WERI-Rb-1 (cell line): ENCODE data around the gene ISCU.
A peak's percentile ranks its signal among the peaks of the same experiment; 100 is the strongest.
"Not testable (repeated sequence)": the region's sequence is repeated elsewhere in the genome, so short reads cannot be mapped to it uniquely, and the experiment has no call there.

Experiments
- DNase-seq: peaks from one replicate; pipeline ENCODE4 v3.0.0-alpha.2; 2020
- H3K27ac ChIP-seq: fragments of 250-450 bp; sonication (Bioruptor Pico); 2 replicates; pipeline ENCODE4 v1.5.1; 2020; ENCODE audit warnings: mild to moderate bottlenecking, moderate library complexity
- H3K27me3 ChIP-seq: fragments of 250-450 bp; sonication (Bioruptor Pico); 2 replicates; pipeline ENCODE4 v1.5.1; 2021; ENCODE audit warnings: mild to moderate bottlenecking, low read depth, moderate library complexity; ENCODE audit not compliant: insufficient read depth, severe bottlenecking
- H3K36me3 ChIP-seq: fragments of 250-450 bp; sonication (Bioruptor Pico); 2 replicates; pipeline ENCODE4 v1.5.1; 2020; ENCODE audit warnings: mild to moderate bottlenecking, moderate library complexity
- H3K4me3 ChIP-seq: 2 replicates; pipeline ENCODE4 v1.5.1; 2011; ENCODE audit warnings: low read depth, mild to moderate bottlenecking, control low read depth, low read length
- H3K9me3 ChIP-seq: fragments of 250-450 bp; sonication (Bioruptor Pico); 2 replicates; pipeline ENCODE4 v1.5.1; 2021; ENCODE audit warnings: mild to moderate bottlenecking, moderate library complexity; ENCODE audit not compliant: severe bottlenecking
- TF ChIP-seq, protein P1 (sequence below): IDR thresholded peaks from 2 replicates; pipeline ENCODE4 v1.5.1; 2011; ENCODE audit warnings: low read depth, mild to moderate bottlenecking, control low read depth, inconsistent platforms, low read length

ISCU gene

GRCh38 chr12:108570743-108571608 lies 8.6 kb downstream of the ISCU start:
- Histone ChIP-seq H3K27ac (no peak overlapping the region), H3K36me3 (peaks cover 24% of the 10 kb centered on the region), H3K9me3 (no peaks in the 10 kb centered on the region), H3K27me3 (no peaks in the 10 kb centered on the region), H3K4me3 (no peak overlapping the region)
- DNase-seq = no peak
- TF ChIP-seq, protein P1, sequence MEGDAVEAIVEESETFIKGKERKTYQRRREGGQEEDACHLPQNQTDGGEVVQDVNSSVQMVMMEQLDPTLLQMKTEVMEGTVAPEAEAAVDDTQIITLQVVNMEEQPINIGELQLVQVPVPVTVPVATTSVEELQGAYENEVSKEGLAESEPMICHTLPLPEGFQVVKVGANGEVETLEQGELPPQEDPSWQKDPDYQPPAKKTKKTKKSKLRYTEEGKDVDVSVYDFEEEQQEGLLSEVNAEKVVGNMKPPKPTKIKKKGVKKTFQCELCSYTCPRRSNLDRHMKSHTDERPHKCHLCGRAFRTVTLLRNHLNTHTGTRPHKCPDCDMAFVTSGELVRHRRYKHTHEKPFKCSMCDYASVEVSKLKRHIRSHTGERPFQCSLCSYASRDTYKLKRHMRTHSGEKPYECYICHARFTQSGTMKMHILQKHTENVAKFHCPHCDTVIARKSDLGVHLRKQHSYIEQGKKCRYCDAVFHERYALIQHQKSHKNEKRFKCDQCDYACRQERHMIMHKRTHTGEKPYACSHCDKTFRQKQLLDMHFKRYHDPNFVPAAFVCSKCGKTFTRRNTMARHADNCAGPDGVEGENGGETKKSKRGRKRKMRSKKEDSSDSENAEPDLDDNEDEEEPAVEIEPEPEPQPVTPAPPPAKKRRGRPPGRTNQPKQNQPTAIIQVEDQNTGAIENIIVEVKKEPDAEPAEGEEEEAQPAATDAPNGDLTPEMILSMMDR = 0 out of 2 replicates have a peak, but pooled peaks have one; percentile 27

- no peaks in the 10 kb centered on the region for H3K9me3 ChIP-seq
- TF ChIP-seq, protein P1 = no peak
- no peak for DNase-seq
- no peak overlapping the region for H3K4me3 ChIP-seq
- H3K27me3 ChIP-seq = no peaks in the 10 kb centered on the region
- no peak overlapping the region for H3K27ac ChIP-seq
- peaks cover 17% of the 10 kb centered on the region for H3K36me3 ChIP-seq
Observed at GRCh38 chr12:108571609-108572165, 9.3 kb downstream of the ISCU start.

GRCh38 chr12:108572166-108572790 lies 9.9 kb downstream of the ISCU start:
- H3K9me3 ChIP-seq = no peaks in the 10 kb centered on the region
- DNase-seq = no peak
- H3K36me3 ChIP-seq = peaks cover 11% of the 10 kb centered on the region
- H3K27ac ChIP-seq = no peak overlapping the region
- H3K4me3 ChIP-seq = no peak overlapping the region
- H3K27me3 ChIP-seq = no peaks in the 10 kb centered on the region
- TF ChIP-seq, protein P1 = no peak

GRCh38 chr12:108573317-108573716 lies 10.9 kb downstream of the ISCU start:
- Histone ChIP-seq H3K4me3 (no peak overlapping the region), H3K27me3 (no peaks in the 10 kb centered on the region), H3K27ac (no peak overlapping the region), H3K9me3 (no peaks in the 10 kb centered on the region), H3K36me3 (peaks cover under 1% of the 10 kb centered on the region; the same call in 1 of the 2 replicates)
- no peak for DNase-seq
- TF ChIP-seq, protein P1 = no peak

DNA sequence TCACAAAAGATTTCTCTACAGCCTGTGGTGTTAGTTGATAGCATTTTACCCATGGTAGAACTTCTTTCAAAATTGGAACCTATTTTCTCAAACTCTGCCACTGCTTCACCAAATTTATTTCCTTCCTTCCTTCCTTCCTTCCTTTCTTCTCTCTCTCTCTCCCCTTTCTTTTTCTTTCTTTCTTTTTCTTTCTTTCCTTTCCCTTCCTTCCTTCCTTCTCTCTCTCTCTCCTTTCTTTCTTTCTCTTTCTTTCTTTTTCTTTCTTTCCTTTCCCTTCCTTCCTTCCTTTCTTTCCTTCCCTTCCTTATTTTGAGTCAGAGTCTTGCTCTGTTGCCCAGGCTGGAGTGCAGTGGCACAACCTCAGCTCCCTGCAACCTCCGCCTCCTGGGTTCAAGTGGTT lies 11.9 kb downstream of the ISCU start:
- H3K27me3 ChIP-seq, H3K9me3 ChIP-seq, H3K27ac ChIP-seq, H3K36me3 ChIP-seq, H3K4me3 ChIP-seq, DNase-seq: not testable (repeated sequence)

- Histone ChIP-seq H3K27me3 (no peaks in the 10 kb centered on the region), H3K4me3 (no peak overlapping the region), H3K9me3 (no peaks in the 10 kb centered on the region), H3K36me3 (no peaks in the 10 kb centered on the region), H3K27ac (no peak overlapping the region)
- DNase-seq = no peak
- TF ChIP-seq, protein P1 = no peak
Observed at GRCh38 chr12:108575199-108575912, 13.0 kb downstream of the ISCU start.
